Activated effector memory CD4-positive, alpha-beta T cell treated with Interleukin-2 at 50 U/mL for 16 hours (primary cell): ENCODE data around the gene SH2D1B.
"Not testable (repeated sequence)": the region's sequence is repeated elsewhere in the genome, so short reads cannot be mapped to it uniquely, and the experiment has no call there.

Experiments used
- DNase-seq: peaks from one replicate; pipeline ENCODE4 v3.0.0-alpha.2; 2020

The SH2D1B gene, protein sequence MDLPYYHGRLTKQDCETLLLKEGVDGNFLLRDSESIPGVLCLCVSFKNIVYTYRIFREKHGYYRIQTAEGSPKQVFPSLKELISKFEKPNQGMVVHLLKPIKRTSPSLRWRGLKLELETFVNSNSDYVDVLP

DNA sequence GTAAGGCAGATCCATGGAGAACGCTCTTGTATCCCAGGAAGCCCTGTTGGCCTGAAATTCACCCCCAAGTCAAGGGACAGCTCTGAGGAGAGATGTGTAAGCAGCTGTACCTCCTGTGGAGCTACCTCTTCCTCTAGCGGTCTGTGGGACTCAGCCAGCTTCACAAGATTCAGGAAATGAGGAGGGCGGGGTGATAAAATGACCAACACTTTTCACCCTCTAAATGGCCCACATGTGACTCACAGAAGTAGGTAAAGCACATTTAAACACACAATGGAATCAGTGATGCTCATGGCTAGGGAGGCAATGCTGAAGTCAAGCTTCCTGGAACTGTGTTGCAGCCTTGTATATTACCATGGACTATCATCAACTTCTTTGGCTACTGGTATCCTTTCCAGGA, at the start of gene SH2D1B:
Gene SH2D1B, minus strand, starts transcription at position 135 of the 400 bp plus-strand sequence. Its CDS starts 120 bp downstream, at position 15.
- no peak for DNase-seq

DNA sequence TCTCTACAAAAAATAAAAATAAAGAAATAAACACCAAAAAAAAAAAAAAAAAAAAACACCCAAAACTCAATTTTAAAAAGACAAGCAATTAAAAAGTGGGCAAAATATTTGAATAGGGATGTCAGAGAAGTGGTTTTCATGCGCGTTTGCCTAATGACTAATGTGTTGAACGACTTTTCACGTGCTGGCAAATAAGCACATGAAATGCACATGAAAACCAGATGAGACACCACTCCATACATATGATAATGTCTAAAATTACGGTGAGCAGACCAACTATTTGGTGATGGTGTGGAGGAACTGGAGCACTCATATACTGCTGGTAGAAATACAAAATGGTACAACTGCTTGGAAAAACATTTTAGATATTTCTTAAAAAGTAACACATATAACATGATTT, 46.3 kb upstream of the SH2D1B start:
- no peak for DNase-seq

DNA sequence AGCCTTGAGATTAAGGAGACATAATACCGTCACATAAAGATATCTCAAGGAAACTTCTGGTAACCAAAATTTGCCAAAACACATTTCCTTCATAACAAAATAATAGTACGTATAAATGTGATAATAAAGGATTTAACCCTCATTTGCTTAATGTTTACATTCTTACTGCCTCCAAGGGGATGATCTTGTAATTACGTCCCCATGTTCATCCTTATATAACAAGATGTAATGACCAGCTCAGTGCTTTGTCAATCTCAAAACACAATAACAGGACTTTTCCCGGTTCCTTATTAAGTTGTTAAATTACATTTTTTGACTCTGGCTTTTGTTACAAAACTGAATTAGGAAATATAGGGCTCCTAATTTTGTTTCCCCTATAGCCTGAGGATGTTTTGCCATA, 44.4 kb upstream of the SH2D1B start:
- no peak for DNase-seq

DNA sequence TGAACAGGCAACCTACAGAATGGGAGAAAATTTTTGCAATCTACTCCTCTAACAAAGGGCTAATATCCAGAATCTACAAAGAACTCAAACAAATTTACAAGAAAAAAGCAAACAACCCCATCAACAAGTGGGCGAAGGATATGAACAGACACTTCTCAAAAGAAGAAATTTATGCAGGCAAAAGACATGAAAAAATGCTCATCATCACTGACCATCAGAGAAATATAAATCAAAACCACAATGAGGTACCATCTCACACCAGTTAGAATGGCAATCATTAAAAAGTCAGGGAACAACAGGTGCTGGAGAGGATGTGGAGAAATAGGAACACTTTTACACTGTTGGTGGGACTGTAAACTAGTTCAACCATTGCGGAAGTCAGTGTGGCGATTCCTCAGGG, 42.4 kb upstream of the SH2D1B start:
- not testable (repeated sequence) for DNase-seq

DNA sequence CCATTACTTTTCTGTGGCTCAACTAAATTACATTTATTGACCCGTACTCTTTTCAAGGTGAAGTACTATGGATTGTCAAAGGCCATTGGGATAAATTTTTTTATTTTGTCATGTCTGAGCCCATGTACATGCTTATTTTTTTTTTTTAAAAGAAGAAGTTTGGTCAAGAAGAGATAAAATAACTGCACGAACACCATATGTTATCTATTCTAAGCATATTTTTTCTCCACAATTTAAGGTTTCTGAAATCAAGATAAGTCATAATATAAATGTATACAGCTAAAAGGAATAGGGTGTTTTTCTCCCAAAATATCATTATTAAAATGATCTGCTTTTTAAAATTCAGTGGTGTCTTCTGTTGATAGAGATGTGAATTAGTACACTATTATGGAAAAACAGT, 35.0 kb upstream of the SH2D1B start:
- DNase-seq: no peak

DNA sequence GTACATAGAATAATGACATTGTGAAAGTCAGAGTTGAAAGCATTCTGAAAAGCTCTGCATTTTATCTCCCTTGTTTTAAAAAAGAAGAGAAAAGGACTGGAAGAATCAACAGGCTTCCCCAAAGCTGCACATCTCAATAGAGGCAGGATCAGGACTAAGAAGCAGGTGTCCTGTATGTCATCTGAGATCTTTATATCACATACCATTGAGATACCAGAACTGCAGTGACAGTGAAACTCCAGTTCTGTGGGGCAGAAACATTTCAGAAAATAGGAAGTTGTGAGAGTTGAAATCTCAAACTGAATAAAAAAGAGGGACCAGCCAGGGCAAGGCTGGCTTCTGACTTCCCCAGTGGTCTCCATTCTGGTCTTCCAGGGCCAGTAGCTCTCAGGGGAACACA, 33.0 kb upstream of the SH2D1B start:
- DNase-seq: no peak

DNA sequence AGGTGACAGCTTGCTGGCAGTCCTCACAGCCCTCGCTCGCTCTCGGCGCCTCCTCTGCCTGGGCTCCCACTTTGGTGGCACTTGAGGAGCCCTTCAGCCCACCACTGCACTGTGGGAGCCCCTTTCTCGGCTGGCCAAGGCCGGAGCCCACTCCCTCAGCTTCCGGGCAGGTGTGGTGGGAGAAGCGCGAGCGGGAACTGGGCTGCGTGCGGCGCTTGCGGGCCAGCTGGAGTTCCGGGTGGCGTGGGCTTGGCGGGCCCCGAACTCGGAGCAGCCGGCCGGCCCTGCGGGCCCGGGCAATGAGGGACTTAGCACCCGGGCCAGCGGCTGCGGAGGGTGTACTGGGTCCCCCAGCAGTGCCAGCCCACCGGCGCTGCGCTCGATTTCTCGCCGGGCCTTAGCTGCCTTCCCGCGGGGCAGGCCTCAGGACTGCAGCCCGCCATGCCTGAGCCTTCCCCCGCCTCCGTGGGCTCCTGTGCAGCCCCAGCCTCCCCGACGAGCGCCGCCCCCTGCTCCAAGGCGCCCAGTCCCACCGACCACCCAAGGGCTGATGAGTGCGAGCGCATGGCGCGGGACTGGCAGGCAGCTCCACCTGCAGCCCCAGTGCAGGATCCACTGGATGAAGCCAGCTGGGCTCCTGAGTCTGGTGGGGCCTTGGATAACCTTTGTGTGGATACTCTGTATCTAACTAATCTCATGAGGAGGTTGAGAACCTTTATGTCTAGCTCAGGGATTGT, 21.2 kb upstream of the SH2D1B start:
- not testable (repeated sequence) for DNase-seq

DNA sequence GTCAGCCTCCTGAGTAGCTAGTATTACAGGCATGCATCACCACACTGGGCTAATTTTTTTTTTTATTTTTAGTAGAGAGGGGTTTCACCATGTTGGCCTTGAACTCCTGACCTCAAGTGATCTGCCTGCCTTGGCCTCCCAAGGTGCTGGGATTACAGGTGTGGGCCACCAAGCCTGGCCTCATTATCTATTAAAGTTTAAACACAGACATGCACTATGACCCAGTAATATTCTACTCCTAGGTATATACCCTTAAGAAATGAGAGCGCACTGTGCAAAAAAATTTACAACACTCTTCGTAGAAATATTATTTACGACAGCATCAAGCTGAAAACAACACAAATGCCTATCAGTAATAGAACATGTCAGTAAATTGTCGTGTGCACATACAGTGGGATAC, 18.6 kb upstream of the SH2D1B start:
- DNase-seq: no peak

DNA sequence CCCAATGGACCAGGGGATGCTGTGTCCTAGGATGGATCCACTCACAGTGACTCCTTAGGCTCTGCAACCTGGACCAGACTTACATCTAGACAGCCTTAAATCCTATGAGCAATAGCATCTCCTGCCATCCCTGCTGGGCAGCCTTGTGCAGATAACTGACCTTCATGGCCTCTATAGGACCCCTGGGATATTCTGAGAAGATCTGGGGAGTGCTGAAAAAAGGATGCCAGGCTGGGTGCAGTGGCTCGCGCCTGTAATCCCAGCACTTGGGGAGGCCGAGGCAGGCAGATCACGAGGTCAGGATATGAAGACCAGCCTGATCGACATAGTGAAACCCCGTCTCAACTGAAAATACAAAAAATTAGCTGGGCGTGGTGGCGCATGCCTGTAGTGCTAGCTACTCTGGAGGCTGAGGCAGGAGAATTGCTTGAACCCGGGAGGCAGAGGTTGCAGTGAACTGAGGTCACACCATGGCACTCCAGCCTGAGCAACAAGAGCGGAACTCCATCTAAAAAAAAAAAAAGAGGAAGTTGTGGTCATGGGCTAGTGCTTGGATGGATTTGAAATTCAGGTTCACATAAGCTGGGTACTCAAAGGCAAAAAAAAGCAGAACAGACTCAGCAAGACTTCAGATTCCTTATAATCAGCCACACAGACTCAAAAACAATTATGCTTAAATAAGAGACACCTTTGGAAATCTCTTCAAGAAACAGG, 10.9 kb upstream of the SH2D1B start:
- no peak for DNase-seq

DNA sequence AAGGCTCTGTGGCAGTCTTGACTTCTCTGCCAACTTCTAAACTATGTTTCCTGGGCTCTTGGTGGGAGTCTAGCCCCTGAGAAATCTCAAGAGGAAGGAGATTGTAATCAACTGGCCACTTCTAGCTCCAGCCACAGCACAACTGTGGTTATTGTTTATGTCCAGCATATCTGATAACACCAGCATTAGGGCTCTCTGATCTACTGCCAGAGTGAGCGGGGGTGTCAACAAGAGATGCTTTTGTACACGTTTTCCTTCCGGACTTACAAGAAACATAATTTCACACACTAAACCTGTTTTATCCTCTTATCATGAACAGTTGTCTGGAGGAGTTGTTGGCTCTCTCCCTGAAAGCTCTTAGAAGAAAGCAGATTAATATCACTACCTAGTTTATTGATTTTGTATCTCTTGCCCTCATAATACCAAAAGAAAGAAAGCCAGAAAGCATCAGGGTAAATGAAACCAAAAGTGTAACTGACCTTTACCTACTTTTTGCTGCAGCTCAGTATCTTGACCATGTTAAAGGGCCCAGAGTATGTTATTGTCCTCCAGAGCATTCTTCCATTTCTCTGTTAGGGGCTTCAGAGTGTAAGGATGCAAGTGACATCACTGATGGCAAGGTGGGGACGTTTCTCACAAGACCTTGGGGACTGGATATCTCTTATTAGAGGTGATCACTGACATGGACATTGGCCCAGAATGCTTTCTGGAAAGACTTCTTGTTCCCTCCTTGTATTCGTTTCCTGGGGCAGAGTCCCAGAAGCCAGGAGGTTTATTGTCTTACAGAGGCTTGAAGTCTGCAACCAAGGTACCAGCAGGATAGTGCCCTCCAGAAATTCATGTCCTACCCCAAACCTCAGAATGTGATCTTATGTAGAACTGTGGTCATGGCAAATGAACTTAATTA, 9.6 kb upstream of the SH2D1B start:
- no peak for DNase-seq

DNA sequence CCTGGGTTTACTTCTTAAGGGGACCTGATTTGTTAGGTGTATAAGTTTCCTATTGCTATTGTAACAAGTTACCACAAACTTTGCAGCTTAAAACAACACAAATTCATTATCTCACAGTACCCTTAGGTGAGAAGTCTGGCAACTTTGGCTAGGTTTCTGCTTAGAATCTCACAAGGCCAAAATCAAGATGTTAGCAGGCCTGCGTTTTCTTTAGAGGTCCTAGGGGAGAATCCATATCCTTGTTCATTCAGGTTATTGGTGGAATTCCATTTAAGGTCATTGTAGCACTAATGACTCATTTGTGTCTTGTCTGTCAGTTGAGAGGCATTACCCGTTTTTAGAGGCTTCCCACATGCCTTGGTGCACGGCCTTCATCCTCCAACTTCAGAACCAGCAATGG, 8.2 kb upstream of the SH2D1B start:
- no peak for DNase-seq

DNA sequence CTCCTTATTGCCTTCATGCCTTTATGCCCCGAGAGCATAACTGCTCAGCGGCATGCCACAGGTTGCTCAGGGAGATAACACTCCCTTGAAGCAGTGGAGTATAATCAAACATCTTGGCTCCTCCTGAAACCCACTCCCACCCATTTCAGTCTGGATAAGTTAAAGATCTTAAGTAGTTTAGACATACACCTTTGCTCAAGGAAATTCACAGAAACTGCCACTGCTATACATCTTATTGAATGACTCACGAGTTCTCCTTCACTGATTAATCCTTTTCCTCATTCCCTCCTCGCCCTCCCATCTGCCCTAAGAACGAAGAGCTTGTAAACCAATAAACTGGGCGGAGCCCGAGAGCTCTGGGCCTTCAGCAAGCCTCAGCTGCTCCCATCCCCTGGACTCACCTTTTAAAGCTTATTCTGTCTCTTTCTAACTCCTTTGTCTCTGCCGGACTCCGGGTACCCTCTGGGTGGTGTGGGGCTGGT, 7.6 kb upstream of the SH2D1B start:
- DNase-seq: not testable (repeated sequence)

DNA sequence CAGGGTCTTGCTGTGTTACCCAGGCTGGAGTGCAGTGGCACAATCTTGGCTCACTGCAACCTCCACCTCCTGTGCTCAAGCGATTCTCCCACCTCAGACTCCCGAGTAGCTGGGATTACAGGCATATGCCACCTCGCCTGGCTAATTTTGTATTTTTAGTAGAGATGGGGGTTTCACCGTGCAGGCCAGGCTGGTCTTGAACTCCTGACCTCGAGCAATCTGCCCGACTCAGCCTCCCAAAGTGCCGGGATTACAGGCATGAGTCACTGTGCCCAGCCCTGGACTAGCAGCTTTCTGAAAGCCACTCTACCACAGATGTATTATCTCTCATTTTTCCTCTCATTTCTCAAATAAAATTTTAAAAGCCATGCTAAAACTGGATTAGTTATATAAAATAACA, 6.6 kb upstream of the SH2D1B start:
- not testable (repeated sequence) for DNase-seq

DNA sequence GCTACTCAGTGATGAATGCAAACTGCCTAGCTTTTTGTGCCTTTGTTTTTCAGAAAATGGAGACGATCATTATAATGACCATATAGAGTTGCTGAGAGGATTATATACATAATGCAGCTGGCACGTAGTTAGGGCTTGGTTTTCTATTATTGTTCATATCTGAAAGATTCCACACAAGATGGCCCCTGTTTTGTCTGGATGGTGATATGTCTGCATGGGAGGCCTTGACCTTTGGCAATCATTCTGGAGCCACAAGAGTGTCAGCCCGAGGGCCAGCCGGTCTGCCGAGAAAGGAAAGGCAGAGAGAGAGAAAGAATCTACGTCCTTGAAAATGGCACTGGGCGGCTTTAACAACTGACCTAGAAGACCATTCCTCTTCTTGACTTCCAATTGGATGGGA, 5.7 kb upstream of the SH2D1B start:
- no peak for DNase-seq

DNA sequence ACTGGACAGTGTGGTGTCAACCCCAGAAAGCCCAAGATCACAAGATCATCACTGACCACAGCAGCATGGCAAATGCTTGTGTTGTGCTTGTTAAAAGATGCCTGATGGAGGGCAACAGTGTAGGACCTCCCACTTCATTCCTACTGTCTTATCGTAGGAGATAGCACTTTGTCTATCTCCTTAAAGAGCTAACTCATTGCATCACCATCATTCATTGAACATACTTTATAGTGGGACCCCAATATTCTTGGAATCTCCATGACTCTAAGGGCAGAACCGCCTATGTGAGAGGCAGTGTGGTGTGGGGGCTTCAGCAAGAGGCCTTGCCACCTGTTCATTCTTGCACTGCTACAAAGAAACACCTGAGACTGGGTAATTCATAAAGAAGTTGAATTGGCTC, 5.0 kb upstream of the SH2D1B start:
- DNase-seq: no peak

DNA sequence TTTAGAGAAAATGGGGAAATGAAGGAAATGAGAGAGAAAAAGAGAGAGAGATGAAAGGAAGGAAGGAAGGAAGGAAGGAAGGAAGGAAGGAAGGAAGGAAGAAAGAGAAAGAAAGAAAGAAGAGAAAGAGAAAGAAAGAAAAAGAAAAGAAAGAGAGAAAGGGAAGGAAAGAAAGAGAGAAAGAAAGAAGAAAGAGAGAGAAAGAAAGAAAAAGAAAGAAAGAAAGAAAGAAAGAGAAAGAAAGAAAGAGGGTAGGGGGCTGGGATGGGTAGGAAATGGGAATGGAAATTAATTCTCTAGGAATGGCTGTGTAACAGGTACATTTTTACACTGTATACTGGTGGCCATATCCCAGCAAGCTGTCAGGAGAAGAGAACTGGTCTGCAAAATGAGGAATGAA, 4.3 kb upstream of the SH2D1B start:
- DNase-seq: no peak

DNA sequence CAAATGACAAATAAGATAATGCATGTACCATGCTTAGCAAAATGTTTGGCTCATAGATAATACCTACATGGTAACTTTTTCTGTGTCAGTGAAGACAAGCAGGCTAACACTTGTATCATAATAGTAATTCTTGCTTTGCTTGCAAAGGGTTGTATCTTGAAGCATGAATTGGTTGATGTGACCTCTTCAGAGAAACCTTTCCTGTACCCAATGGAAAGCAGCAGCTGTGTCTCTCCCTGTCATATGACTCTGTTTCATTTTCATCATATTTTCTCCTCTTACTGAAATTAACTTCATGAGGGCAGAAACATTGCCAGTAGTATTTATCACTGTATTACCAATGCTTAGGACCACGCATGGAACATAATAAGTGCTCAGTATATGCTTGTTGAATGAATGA, 4.4 kb downstream of the SH2D1B start:
- no peak for DNase-seq

DNA sequence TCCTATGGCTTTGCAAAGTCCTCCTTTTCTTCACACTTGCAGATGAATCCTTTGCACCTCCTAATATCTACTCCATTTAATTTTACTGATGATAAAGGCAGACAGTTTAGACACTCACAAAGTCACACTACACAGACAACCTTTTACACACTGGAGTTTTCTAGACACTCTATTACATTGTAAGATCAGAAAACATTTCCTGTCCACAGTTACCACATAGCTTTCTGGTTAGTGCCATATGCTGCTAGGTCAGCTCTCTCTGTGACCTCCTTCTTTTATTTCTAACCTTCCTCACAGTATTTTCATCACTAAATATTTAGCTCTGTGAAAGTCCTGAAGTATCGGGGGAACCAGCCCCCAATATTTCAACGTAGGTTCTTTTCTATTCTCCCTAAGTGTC, 5.1 kb downstream of the SH2D1B start:
- no peak for DNase-seq

DNA sequence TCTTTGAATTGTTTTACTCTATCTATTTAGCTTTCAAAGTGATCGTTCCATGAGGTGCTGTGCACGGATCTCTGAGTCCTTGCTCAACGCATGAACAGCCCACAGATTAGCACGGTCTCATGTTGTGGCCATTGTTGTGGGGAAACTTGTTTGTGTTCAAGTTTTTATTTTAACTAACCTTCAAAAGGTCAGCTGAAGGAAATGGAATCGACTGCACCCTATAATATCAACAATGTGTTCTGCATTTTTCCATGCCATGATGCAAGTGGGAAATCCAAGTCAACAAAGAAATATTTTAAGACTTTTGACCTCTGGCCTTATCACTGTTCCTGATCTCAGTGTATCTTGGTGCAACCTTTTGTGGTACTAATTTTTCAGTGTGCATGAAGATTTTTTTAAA, 6.1 kb downstream of the SH2D1B start:
- DNase-seq: no peak

DNA sequence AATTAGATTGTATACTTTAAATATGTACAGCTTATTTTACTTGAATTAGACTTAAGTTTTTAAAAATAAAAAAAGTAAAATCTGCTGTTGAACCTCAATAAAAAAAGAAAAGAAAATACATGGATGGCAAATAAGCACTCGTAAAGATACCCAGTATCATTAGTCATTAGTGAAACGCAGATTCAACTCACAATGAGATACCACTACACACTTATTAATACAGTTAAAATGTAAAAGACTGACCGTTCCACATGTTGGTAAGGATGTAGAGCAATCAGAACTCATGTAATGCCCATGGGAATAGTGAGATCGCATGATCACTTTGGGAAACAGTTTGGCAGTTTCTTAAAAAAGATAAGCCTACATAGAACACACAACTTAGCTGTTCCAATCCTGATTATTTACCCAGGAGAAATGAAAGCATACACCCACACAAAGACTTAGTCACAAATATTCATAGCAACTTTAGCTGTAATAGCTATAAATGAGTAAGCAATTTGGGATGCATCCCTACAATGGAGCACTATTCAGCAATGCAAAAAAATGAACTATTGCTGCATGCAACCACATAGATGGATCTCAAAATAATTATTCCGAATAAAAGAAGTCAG, 7.3 kb downstream of the SH2D1B start:
- no peak for DNase-seq

DNA sequence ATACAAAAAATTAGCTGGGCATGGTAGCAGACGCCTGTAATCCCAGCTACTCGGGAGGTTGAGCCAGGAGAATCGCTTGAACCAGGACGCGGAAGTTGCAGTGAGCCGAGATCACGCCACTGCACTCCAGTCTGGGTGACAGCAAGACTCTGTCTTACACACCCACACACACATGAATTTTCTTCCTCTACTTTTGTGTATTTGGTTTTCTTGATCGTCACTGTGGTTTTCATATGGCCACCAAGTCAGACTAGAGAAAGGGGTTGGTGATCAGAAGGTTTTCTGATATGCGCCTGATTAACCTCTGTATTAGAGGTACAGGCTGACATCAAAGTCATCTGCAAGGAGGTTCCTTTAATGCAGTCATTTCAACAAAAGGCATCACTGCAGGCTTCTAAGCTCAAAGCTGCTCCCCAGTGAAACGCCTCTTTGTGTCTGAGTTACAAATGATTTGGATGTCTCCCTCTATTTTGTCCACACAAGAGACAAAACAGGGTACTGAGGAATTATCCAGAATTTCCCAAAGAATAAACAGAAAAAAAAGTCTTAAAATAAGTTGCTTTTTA, 11.1 kb downstream of the SH2D1B start:
- no peak for DNase-seq

DNA sequence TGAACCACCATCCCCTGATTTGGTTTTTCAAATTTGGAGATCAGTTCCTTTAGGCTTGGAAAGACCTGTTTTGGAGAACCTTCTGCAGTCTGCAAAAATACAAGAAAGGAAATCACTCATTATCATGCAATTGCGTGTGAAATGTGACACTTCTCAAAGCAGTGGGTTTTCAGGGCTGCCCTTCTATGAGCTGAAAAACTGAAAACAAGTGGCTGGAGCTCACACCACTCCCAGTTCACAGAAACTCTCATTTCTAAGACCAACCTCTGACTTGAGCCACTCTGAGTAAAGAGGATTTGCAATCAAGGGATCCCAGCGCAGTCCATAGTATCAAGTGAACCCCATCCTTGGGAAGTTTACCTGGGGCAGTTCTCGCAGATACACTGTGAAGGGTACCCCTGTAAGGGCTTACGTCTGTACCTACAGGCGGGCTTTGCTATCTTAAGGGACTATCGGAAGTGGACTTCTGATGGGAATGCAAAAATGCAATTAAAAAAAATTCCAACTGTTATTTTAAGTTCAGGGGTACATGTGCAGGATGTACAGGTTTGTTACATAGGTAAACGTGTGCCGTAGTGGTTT, 12.8 kb downstream of the SH2D1B start:
- no peak for DNase-seq
